DMS153 (cell line): ENCODE results near the gene MOG.
"Not testable (repeated sequence)": the region's sequence is repeated elsewhere in the genome, so short reads cannot be mapped to it uniquely, and the experiment has no call there.

Experiments
- DNase-seq: peaks from one replicate; lab custom pipeline; 2025; lab: John Stamatoyannopoulos, UW

The MOG gene

DNA sequence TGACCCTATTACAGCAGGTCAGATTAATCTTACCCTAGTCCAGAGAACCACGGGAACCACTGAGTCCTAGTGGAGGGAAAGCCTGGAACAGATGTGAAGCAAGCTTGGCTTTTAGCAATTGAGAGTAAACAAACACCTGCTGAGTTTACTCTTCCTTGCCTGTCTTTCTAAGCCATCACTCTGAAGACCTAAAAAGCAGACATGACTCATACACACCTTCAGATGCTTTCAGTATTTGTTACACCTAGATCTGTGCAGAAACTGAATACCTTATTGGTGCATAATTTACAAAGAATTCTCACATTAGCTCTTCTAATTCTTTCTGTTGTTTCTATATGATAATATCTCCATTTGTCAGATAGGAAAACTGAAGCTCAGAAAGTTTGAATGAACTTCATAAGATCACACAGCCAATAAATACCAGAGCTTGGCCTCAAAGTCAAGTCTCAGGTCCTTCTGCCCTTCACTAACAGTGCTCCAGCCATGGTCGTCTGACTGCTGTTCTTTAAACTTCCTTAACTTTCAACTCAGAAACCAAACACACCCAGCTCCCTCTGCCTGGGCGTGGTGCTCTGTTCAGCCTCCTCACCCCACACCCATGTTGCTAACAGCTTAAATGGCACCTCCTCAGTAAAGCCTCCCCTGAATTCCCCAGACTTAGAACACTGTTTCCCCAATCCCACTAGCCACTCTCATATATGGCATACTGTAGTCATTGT lies 15.3 kb upstream of the MOG start:
- no peak for DNase-seq

DNA sequence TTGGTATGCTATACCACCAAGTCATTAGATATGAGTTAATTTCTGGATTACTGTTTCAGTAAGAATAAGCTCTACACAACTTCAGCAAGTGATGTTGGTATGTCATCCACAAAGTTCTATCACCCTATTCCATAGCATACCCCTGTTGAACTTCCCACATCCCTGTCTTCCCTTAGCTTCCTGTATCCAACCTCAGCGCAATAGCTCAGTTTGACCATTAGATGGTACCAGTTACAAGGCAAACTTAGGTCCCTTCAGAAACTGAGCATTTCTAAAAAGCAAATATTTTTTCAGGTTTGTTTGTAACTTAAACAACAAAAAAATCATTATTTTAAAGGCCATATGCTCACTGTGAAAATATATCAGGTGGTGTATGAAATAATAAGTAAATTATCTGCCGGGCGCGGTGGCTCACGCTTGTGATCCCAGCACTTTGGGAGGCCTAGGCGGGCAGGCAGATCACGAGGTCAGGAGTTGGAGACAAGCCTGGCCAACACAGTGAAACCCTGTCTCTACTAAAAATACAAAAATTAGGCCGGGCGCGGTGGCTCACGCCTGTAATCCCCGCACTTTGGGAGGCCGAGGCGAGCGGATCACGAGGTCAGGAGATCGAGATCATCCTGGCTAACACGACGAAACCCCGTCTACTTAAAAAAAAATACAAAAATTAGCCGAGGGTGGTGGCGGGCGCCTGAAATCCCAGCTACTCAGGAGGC lies 8.8 kb upstream of the MOG start:
- peak; percentile 28 for DNase-seq

DNA sequence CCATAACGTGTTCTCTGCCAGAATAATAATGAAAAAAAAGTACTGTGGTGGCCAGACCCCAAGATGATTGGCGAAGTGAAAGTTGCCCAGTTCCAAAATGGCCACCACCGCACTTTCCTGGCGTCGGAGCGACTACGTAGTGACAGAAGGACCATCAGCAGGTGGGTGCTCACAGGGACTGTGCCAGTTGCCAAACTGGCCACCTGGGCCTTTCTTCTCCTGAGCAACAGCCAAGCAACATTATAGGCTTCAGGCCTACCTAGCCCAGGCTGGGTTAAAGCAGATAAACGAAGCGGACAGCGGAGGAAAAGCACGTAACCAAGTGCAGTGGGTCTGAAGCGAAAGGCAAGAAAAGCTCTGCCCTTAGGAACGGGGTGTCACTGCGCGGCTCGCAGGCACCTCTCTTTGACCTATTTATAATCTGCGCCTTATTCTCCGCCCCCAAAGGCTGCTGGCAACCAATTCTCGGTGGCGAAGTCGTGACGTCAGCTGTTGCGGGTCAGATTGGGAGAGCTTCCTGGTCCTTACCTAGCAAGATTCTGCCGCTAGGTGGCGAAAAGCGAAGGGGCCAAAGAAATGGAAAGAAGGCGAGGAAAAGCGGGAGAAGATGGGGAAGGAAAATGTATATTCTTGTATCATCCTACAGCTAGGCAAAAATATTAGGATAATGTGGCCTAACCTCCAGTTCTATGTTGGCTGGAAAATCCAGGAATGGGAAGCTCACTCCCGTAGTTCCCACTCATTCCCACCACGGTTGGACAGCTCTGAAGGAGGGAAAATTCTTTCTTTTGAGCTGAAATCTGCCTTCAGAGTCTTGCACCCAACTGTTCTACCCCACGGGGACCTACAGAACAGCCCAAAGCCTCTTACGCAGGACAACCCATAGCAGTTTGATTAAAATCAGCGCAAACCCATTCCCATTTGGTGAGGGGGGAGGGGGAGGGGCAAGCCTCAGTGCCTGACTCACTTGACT lies 6.9 kb upstream of the MOG start:
- DNase-seq = peak; percentile 98

DNA sequence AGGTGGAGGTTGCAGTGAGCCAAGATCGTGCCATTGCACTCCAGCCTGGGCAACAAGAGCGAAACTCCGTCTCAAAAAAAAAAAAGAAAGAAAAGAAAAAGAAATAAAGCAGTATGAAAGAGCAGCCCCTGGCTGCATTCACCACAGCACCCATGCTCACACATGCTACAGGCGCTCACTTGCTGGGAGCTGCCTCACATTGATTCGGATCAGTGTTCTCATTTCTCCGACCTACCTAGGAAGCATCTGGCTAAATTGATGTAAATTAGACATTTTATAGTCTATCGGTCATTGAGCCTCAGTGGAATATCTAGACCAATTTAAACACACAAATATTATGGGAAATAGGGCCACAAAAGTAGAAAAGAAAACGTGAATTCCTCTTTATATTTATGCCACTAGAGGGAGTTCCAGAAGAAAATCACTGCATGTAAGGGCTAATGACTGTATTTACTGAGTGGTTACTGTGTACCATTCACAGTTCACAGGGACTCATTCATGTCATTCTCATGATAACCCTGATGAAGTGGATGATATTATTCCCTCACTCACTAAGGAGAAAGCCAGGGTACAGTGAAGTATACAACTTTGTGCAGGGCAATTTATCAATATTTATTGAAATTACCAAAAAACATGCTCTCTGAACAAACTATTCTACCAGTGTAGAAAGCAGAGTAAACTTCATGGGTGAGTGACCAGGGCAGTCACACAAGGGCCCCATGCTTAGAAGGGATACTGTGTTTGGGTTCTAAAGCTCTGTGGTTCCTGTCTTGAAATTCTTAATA lies 5.3 kb upstream of the MOG start:
- DNase-seq = no peak

DNA sequence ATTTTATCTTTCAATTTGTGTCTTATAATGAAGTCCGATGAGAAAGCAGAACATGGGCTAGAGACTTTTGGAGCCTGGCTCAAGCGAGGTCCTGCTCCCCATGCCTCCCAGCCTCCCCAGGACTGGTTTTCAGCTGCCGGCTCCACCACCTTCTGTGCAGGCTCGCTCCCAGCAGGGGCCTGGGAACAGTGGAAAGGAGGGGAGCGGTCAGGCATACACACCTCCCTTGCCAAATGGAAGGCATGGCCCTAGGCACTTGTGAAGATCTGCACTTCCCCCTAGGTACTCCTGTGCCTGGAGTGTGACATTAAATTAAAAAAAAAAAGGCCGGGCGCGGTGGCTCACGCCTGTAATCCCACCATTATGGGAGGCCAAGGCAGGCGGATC lies 4.7 kb upstream of the MOG start:
- DNase-seq = no peak

DNA sequence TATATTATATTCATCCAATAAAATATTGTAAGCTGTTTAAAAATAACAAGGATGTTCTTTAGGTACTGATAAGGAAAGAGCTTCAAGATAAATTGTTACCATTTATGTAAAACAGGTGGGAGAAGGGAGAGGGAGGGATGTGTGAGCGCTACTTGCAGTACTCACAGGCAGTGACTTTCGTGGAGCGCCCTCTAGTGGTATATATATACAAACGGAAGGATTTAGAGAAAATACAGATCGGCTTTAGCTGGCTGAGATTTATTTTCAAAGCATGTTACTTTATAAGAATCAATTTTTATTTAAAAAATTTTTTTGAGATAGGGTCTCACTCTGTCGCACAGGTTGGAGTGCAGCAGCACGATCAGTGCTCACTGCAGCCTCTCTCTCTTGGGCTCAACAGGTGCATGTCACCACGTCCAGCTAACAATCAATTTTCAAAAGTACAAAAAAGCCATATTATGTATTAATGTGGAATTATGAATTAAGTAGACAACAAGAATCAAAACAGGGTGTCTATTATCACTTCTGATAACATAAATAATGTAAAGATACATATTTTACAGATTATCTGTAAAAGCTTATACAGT lies 3.3 kb upstream of the MOG start:
- peak; percentile 35 for DNase-seq

DNA sequence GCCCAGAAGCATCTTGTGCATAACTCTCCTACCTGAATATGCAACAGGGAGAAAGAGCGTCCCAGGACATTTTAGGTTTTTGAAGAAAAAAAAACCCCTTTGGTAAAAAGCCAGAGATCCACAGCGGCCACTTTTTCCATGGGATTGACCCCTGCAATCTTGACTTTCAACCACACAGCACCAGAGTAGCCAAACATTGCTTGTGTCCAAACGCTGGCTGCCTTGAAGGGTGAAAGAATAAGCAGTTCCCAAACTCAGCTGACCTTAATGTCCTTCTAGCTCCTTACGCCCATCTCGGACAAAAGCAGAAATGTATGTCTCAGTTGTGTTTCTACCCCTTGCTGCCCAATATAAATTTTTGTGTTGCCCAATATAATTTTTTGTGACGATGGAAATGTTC lies 1.2 kb upstream of the MOG start:
- DNase-seq = no peak

DNA sequence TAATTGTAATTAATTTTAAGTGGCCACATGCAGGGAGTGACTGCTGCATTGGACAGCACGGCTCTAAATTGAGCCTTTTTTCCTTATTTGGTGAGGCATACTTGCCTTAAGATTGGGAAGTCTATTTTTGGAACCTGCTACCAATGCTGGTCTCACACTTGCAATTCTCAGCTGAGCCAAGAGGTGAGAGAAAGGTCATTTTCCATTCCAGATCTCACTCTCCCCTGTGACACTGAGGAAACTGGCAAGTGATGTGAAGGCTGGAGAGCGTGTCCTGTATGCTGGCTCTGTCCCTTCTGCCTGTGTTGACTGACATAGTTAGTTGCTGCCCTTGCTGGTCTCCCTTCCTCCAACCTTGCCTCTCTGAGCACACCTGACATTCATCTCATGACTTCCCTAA lies 735 bp upstream of the MOG start:
- DNase-seq = no peak

DNA sequence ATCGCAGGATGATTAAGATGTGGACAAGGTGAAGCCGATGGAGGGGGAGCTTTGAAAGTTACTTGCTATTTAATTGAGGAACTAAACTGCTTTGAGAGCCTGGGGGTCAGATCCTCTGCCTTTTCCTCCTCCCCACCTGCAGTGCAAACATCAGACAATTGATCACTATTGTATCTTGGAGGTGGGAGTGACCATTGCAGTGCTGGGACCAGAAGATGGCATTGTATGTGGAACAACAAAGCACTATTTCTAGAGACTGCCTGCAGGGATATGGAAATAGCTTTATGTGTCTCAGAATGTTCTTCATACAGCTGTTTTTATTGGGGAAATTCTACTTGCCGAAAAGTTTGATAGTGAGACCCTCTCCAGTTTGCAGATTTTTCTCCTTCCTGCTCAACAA lies 4.2 kb downstream of the MOG start:
- no peak for DNase-seq

DNA sequence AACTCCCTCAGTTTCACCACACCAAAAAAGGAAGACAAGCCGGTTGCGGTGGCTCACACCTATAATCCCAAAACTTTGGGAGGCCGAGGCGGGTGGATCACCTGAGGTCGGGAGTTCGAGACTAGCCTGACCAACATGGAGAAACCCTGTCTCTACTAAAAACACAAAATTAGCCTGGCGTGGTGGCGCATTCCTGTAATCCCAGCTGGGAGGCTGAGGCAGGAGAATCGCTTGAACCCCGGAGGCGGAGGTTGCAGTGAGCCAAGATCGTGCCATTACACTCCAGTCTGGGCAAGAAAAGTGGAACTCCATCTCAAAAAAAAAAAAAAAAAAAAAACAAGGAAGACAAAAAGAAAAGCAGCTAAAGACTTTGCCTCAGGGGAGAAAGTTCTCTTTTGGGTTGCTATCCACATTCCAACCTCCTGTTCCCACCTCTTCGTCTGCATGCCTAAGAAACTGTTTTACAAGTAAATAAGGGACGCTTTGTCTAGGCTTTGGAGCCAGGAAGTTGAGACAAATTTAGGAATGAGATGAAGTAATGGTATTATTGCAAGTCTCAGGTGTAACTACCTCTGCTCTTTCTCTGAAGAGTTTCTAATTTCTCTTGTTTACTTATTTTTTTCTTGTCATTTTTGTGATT lies 4.7 kb downstream of the MOG start:
- not testable (repeated sequence) for DNase-seq

DNA sequence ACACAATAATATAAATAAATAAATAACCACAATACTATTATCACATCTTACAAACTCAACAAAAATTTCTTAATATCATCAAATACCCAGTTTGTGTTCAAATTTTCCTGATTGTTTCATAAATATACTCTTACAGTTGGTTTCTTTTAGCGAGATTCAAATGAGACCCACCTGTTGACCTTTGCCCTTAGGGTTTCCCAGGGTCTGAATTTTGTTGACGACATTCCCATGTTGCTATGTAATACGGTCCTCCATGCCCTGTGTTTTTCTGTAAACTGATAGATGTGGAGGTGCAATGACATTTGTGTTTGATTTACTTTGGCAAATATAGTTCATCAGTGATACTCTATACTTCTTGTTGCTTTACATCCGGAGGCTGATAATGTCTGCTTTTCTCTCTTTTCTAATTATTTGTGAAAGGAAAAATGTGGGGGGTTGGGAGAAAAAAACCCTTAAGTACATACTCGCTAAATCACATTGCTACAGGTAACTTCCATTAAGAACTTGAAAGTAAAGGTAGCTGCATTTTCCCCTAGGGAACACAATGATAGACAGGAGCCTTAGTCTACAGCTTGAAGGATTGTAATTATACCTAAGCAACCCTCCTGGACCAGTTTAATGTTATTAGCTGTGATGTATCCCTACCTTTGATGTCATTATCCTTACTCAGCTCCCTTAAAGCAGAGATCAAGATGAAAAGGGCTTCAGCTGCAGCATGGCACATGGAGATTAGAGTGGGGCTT lies 6.6 kb downstream of the MOG start:
- no peak for DNase-seq

DNA sequence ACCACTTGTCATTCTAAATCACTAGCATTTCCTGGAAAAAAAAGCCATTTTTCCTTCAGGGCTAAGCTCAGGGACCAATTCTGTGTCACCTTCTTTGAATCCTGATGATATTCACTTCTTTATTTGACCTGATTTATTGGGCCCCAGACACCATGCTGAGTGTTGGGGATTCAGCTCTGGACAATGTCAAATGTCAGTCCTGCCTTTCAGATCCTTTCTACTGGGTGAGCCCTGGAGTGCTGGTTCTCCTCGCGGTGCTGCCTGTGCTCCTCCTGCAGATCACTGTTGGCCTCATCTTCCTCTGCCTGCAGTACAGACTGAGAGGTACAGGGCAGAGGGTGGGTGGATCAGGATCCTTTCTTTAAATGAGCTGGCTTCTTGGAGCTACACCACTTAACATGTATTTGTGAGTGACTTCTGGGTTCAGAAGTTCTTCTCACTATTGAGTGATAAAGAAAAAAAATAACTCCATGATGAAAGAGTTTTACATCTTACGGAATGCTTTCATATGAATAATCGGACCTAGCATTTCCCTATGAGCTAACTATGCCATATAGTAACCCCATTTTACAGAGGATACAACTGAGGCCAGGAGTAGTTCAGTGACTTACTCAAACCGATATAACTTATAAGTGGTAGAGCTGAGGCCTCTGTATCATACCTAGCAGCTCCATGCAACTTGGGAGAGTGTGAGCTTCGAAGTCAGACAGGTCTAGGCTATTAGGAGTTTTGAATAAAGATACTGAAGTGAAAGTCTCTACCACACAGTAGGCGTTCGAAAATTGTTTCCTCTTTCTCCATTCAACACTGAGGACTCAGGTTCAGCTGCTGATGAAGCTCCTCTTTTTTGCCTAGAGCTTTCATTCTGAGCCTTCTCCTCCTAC lies 9.3 kb downstream of the MOG start:
- DNase-seq = no peak

DNA sequence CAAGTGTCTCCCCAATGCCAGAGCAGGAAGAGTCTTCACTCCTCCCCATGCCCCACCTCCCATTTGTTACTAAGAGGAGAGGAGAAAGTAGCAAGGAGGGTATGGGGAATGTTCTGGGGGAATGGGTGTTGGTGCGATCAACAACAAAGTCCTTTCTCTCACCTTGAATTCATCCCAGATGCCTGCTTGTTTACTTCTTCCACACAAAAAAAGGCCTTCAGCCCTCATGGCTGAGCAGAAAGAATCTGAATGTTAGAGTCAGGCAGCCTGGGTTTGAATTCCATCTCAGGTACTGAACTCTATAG lies 9.9 kb downstream of the MOG start:
- no peak for DNase-seq

DNA sequence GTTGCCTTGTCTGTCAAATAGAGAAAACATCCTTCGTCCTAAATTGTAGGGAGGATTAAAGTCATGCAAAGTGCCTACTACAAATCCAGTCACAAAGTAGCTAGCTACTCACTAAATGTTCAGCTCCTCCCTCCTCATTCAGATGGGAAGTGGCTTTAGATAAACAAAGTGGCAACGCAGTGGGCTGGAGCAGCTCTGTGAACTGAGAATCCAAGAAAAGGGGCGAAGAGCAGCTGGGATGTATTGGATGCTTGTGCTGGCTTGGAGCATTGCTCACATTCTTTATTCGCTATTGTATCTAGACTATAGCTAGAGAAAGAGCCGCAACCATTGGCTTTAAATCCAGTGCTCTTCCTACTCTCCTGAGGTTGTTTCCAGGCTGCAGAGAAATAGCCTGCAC lies 10.3 kb downstream of the MOG start:
- no peak for DNase-seq

DNA sequence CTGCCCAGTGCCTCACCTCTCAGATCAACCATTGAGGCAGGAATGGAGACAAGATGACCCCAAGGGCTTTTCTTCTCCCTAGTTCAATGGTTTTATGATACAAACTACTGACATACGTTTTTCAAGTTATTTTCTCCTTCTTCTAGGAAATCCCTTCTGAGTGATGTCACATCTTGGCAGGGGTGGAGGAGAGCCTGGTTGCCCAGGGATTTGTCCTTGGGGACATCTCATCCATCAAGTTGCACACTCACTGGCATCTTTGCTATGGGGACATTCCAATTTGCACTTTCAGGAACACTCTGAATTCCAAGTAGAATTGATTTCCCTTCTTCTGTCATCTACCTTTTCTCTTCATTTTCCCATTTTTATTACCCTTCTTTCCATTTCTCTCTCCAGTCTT lies 14.1 kb downstream of the MOG start:
- DNase-seq = no peak

DNA sequence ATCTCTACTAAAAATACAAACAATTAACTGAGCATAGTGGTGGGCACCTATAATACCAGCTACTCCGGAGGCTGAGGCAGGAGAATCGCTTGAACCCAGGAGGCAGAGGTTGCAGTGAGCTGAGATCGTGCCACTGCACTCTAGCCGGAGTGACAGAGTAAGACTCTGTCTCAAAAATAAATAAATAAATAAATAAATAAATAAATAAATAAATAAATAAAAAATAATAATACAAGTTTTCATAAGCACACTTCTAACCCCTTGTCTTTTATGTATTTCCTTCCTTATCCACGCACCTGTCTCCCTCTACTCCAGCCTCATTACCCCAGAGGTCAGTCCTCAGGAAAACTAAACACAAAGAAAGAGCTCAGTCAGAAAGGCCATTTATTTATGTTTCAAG lies 15.2 kb downstream of the MOG start:
- DNase-seq = not testable (repeated sequence)

DNA sequence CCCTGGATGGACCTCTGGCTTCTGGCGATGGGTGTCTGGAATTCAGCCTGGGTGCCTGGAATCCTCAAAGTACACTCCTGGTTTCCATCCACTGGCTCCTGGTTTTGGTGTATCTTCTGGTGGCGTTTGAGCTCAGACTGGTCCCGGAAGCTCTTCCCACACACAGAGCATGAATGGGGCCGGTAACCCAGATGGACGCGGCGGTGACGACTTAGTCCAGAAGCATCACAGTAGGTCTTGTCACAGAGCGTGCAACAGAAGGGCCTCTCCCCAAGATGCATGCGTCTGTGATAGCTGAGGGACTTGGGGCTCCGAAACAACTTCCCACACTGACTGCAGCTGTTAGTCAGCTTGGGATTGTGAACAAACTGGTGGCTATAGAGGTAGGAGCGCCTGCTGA lies 16.3 kb downstream of the MOG start:
- DNase-seq = no peak

DNA sequence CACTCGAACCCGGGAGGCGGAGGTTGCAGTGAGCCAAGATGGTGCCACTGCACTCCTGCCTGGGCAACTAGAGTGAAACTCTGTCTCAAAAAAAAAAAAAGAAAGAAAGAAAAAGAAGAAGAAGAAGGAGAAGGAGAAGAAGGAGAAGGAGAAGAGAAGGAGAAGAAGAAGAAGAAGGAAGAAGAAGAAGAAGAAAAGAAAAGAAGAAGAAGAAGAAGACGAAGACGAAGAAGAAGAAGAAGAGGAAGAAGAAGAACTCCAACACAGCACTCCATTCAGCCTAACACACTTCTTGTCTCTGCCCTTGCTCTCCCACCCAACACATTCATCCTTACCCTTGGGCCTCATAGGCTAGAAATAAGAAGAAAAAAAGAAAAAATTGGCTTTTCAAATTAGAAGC lies 17.1 kb downstream of the MOG start:
- no peak for DNase-seq

DNA sequence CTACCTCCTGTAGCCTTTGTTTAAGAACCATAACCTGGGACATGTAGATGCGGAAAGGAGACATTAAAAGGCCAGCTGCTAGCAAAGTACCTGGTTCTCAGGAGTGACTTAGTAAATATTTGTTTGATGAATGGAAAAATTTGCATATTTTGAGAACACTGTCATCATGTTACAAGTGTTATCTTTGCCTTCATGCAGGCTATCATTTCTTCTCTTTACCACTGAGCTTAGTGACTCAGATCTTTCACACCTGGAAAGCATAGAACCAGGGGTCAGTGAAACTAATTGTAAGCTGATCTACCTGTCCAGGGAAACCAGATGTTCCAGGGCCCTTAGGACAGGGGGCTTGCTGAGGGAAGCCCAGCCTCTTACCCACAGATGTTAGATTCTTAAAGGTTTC lies 18.7 kb downstream of the MOG start:
- DNase-seq = peak; percentile 21
